ENCODE results near the gene ADGRF4. TPM values are rescaled to one million over a fixed set of nuclear protein-coding genes. Genes with fewer than 3 reads are reported as not detected.

ADGRF4 gene
- total and polyA plus RNA-seq, 2 experiments from 2014 or later, result 4.2 to 7.5 TPM

GRCh38 chr6:47653706-47654105, 44.7 kb upstream of the ADGRF4 start:
- no peaks in the 10 kb centered on the region for H4K20me1 ChIP-seq (ENCODE audit: insufficient read depth, poor library complexity, severe bottlenecking)
- H3K9me3 ChIP-seq (ENCODE audit: low read depth), result no peaks in the 10 kb centered on the region
- no peak overlapping the region for H3K4me2 ChIP-seq

GRCh38 chr6:47654255-47654654, 44.1 kb upstream of the ADGRF4 start:
- TF ChIP-seq CTCF (IDR thresholded peaks at IDR 0.05; ENCODE audit: poor library complexity), result no peak
- no peak for TF ChIP-seq EZH2 (IDR thresholded peaks at IDR 0.05; ENCODE audit: borderline replicate concordance)
- no peak for TF ChIP-seq EZH2phosphoT487 (IDR thresholded peaks at IDR 0.05; ENCODE audit: low read depth, severe bottlenecking, unreplicated experiment)
- no peaks in the 10 kb centered on the region for H3K4me1 ChIP-seq (ENCODE audit: insufficient read depth)
- no peaks in the 10 kb centered on the region for H4K20me1 ChIP-seq (ENCODE audit: insufficient read depth, poor library complexity, severe bottlenecking)
- no peak overlapping the region for H3K4me3 ChIP-seq
- 92% methylated on average over 4 of the region's 4 CpGs for WGBS (ENCODE audit: low lambda C conversion rate, missing lambda C conversion rate)
- no peak overlapping the region for H3K4me2 ChIP-seq
- DNase-seq (ENCODE audit: low spot score), result no peak
- no peak overlapping the region for H2AFZ ChIP-seq
- no peaks in the 10 kb centered on the region for H3K27me3 ChIP-seq
- no peaks in the 10 kb centered on the region for H3K79me2 ChIP-seq
- no peak overlapping the region for H3K27ac ChIP-seq
- H3K9me2 ChIP-seq (replicated peaks; ENCODE audit: insufficient read depth), result no peaks in the 10 kb centered on the region
- no peaks in the 10 kb centered on the region for H3K9me3 ChIP-seq (ENCODE audit: low read depth)
- no peaks in the 10 kb centered on the region for H3K36me3 ChIP-seq (replicated peaks; ENCODE audit: insufficient read depth, low read depth)

More at GRCh38 chr6:47653706-47654105, 44.7 kb upstream of the ADGRF4 start:
- no peak overlapping the region for H3K27ac ChIP-seq
- H3K79me2 ChIP-seq, result no peaks in the 10 kb centered on the region
- no peaks in the 10 kb centered on the region for H3K9me2 ChIP-seq (replicated peaks; ENCODE audit: insufficient read depth)
- no peak overlapping the region for H3K4me3 ChIP-seq
- H3K27me3 ChIP-seq, result no peaks in the 10 kb centered on the region
- 89% methylated on average over 5 of the region's 5 CpGs for WGBS (ENCODE audit: low lambda C conversion rate, missing lambda C conversion rate)
- no peaks in the 10 kb centered on the region for H3K4me1 ChIP-seq (ENCODE audit: insufficient read depth)
- no peak for DNase-seq (ENCODE audit: low spot score)
- no peak overlapping the region for H2AFZ ChIP-seq
- no peak for TF ChIP-seq EZH2phosphoT487 (IDR thresholded peaks at IDR 0.05; ENCODE audit: low read depth, severe bottlenecking, unreplicated experiment)
- no peak for TF ChIP-seq CTCF (IDR thresholded peaks at IDR 0.05; ENCODE audit: poor library complexity)
- no peak for TF ChIP-seq EZH2 (IDR thresholded peaks at IDR 0.05; ENCODE audit: borderline replicate concordance)
- H3K36me3 ChIP-seq (replicated peaks; ENCODE audit: insufficient read depth, low read depth), result no peaks in the 10 kb centered on the region

DNA sequence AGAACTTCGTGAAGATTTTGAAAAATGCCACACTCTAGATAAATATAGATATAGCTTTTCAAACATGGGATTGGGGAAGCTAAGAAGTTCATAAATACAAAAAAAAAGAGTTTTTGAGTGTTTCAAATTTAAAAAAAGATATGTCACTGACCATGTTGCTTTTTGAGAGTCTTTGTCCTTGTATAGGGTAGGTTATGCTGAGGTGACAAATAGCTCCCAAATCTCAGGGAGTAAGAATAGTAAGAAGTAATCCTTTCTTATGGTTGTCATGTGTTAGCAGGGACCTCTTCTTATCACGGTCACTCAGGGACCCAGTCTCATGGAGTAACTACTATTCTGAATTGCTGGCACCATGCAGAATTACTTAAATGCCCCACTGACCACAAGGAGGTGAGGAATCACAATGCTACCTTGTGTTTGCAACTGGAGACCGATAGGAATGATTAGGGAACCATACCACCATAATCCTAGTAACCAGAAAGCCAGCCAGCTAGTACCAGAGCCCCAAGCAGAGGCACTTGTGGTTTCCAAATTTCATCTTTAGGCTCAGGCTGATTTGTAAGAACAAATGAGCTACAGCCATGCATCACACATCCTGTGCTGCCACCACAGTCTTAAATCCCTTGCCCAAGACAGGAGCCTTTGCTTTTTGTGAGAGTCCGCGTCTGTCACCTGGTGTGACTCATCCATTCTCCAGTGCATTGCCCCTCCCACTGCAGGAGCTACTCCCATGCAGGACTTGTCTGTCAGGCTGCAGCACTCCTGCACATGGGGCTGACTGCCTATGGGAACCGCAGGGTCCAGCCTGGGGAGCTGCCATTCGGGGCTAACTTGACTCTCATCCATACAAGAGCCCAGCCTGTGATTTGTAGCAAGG, 42.4 kb upstream of the ADGRF4 start:
- WGBS (ENCODE audit: low lambda C conversion rate, missing lambda C conversion rate), result 46% methylated on average over 7 of the region's 7 CpGs
- no peaks in the 10 kb centered on the region for H3K9me2 ChIP-seq (replicated peaks; ENCODE audit: insufficient read depth)
- peak; percentile 81 for DNase-seq (ENCODE audit: low spot score)
- H4K20me1 ChIP-seq (ENCODE audit: insufficient read depth, poor library complexity, severe bottlenecking), result no peaks in the 10 kb centered on the region
- no peak overlapping the region for H2AFZ ChIP-seq
- H3K36me3 ChIP-seq (replicated peaks; ENCODE audit: insufficient read depth, low read depth), result no peaks in the 10 kb centered on the region
- no peaks in the 10 kb centered on the region for H3K9me3 ChIP-seq (ENCODE audit: low read depth)
- peak overlapping the region; percentile 26 for H3K4me2 ChIP-seq
- H3K27ac ChIP-seq, result no peak overlapping the region
- TF ChIP-seq EZH2 (IDR thresholded peaks at IDR 0.05; ENCODE audit: borderline replicate concordance) (no peak), CTCF (IDR thresholded peaks at IDR 0.05; ENCODE audit: poor library complexity) (no peak), EZH2phosphoT487 (IDR thresholded peaks at IDR 0.05; ENCODE audit: low read depth, severe bottlenecking, unreplicated experiment) (no peak)
- no peak overlapping the region for H3K4me3 ChIP-seq
- no peaks in the 10 kb centered on the region for H3K27me3 ChIP-seq
- H3K79me2 ChIP-seq, result no peaks in the 10 kb centered on the region
- no peaks in the 10 kb centered on the region for H3K4me1 ChIP-seq (ENCODE audit: insufficient read depth)
